ENCODE data around the gene STC2.
A peak's percentile ranks its signal among the peaks of the same experiment; 100 is the strongest.

STC2 gene

DNA sequence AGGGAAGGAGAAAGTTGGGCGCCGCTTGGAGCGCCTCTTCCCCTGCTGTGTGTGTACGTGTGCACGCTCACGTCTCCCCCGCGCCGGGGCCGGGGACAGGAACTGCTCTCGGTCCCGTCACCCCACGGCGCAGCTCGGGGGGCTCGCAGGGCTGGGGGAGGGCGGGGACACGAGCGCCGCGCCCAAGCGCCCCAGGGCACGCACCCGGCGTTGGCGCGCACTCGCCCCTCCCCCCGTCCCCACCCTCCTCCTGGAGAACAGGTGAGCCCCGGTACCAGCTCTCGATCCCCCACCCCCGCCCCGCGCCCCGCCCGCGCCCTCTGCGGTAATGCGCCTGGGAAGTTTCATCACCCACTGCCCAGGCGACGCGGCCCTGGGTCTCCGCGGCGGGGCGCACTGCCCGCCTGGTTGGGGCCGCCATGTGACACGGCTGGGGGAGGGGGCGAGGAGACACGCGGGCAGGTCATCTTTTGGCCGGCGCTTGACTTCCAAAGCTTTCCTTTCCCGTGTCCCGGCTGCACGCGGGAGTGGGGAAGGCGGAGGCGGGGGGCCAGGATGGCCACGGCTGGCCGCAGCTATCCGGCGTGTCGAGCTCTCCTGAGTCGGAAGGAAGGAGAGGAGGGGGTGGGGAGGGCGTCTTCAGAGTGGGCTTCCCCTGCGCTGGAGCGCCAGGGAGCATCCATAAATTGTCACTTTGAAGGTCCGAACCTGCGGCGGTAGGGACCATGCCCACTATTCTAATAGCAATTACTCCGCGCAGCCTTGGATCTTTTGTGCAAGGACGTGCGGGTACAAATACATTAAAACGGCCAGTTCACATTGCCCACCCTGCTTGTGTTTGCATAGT, 1.5 kb upstream of the STC2 start:
- peak; percentile 57 for DNase-seq (ENCODE audit: low spot score)

DNA sequence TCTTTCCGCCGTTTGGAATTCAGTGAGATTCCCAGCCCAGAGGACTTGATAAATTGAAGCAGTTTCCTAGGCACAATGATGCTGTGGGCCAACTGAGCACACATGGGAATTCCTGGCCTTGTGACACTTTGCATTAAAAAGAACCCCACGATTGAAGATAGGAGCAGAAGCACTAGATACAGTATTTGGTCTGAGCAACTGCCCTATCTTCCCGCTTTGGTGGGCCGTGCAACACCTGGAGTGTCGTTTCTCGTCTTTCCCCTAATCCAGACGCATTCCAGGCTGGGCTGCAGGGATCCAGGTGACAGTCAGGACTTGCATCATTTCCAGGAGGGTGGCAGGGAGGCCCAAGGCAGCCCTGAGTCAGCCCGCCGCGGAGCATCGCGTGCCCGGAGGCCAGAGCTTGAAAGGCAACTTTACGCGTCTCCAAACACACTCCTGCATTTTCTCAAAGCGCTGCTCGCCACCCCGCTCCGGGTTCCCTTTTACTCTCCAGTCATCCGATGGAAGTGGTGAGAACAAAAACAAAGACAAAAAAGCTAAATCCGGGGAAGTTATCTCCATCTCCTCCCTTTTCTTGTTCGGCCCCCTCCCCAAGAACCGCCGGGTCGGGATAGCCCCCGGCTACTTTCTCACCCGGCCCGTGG, 753 bp upstream of the STC2 start:
- peak; percentile 67 for DNase-seq (ENCODE audit: low spot score)

DNA sequence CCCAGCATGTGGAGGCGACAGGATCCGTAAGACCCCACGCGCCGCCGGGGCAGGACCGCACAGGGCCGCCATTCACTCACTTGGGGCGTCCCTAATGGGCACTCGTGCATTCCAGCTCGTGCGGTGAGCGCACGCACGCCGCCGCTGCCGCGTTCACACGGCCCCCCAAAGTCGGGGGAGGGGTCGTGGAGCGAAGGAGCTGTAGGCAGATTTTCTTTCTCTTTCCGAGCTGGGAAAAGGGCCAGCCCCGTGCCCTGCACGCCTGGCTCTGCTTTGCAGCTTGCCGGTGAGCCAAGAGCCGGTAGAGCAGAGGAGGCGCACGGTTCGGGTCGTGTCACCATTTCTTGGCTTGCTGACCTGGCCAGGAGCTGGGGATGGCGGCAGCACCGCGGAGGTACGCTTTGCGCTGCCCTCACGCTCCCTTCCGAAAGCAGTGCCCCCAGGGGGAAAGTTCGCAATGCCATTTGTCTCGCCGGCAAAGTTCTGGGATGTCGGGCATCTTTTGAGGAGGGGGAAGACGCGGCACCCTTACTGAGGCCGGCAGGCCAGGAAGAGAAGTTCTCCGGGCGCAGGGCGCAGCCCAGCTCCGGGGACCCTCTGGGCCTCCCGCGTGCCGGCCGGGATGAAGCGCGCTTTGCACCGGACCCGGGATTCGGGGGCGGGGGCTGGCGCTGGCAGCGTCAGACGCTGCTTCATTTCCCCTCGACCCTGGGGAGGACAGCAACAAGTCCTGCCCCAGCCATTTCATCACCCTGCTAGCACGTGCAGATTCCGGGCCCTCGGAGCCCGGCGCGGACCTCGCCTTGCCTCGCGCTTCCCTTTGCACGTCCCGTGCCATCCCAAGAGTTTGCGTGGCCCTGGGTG, 898 bp downstream of the STC2 start:
- DNase-seq (ENCODE audit: low spot score) = peak; percentile 72

GRCh38 chr5:173326501-173326960, 1.7 kb downstream of the STC2 start:
- peak; percentile 89 for DNase-seq (ENCODE audit: low spot score)

GRCh38 chr5:173325091-173325698, 3.0 kb downstream of the STC2 start:
- DNase-seq (ENCODE audit: low spot score) = no peak

DNA sequence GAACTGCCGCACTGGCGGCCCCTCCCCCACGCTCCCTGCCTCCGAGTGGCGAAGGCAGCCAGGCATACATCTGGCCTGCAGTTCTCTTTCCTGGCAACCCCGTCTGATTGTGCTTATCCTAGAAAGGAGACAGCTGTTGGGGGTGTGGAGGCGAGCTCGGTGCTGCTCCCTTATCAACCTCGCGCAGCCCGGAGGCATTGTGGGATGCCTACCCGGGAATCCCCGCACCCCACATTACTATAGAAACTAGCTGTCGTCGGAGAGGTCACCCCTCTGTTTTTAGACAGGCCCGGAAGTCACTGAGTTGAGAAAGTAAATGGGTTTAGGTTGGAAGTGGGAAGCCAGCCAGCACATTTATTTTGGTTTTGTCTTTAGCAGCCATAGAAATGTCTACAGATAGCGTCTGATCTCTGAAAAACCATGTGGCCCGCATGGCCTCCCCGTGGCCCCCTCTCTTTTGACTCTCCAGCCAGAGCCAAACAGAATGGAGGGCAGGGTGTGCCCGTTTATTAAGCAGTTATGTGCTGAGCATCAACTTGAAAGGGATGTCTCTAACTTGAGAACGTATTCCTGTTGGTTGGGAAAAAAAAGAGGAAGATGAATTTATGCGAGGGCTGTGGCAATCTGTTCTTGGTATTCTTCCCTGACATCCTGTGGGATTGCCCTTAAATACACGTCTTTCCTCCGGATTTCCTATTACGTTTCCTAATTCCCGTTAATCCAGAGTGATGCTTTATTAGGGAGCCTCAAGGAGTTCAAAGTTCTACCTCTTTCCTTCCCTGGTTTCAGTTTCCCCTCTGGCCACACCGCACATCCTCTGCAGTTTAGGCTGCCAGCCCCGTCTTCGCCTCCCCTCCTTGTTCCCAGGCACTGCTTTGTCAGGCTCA, 3.9 kb downstream of the STC2 start:
- peak; percentile 89 for DNase-seq (ENCODE audit: low spot score)

DNA sequence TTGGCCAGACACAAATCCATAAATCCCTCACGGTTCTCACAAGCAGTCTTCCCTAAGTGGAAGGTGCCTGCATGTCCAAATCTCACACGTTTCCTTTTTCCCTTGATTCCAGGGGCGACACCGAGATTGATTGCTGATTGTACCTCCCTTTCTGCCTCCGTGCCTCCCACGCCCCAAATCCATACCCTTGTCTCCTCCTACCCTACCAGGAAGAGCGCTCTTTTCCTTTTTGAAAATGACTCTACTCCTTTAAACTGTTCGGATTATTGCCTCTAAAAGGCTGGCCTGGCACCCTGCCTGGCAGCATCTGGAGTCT, 4.5 kb downstream of the STC2 start:
- DNase-seq (ENCODE audit: low spot score) = no peak

DNA sequence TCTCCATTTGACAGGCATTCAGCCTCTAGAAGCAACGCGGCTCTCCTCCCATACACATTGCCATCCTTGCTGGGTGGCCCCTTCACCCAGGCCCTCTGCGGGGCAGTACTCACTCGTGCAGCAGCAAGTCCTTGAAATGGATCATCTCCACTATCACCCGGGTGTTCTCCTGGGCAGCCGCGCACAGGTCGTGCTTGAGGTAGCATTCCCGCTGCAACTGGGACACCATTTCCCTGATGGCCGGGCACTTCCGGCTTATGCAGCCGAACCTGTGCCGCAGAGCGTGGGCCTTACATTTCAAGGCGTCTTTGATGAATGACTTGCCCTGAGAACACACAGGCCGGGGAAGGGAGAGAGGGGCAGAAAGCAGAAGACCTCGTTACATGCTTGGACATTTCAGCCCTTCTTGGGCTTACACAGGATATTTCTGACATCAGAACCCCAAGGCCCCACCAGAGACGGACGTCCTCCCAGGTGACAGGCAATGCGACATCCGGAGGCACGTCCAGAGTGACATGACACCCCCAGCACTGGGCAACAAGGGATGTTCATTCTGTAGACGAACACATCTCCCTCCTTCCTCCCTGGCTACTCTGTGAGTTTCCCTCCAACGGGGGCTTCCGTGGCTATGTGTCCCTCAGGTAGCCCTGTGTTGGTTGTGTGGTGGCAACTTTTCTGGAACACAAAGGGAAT, 5.0 kb downstream of the STC2 start:
- no peak for DNase-seq (ENCODE audit: low spot score)

DNA sequence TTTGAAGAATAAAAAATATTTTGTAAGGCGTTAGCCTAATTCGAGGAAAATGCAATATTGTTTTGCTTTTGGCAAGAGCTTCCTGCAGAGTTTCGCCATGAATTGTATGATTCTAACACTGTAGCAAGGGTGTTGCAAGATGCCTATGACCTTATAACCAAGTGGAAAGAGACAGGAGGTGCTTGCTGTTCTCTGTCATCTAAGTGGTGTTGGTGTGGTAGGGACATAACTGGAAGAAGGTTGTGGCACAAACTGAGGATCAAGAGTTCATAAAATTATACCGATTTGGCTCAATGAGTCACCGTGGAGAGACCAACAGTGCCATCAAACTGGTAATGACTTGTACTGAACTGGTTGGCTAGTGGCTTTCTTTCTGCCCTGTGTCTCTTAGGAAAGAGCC, 6.3 kb downstream of the STC2 start:
- DNase-seq (ENCODE audit: low spot score) = peak; percentile 33

- DNase-seq (ENCODE audit: low spot score) = peak; percentile 16
Measured at GRCh38 chr5:173320259-173320658, 8.0 kb downstream of the STC2 start.

DNA sequence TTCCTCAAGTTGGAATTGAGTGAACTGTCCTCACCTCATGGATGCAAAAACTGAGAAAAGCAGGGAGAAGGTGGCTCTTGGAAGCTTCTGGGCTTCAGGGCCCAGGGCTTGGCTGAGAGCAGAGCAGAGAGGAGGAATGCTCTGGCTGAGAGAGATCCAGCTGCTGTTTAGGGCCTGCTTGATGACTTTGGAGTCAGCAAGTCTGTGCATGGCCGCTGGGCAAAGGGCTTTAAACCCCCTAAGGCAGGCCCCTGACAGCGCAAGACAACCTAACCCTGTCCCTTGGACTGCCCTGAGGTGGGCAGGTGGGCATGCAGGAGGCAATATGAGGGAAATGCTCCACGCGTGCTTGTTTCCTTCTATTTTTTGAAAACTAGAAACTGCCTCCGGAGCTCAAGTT, 8.6 kb downstream of the STC2 start:
- DNase-seq (ENCODE audit: low spot score) = no peak

DNA sequence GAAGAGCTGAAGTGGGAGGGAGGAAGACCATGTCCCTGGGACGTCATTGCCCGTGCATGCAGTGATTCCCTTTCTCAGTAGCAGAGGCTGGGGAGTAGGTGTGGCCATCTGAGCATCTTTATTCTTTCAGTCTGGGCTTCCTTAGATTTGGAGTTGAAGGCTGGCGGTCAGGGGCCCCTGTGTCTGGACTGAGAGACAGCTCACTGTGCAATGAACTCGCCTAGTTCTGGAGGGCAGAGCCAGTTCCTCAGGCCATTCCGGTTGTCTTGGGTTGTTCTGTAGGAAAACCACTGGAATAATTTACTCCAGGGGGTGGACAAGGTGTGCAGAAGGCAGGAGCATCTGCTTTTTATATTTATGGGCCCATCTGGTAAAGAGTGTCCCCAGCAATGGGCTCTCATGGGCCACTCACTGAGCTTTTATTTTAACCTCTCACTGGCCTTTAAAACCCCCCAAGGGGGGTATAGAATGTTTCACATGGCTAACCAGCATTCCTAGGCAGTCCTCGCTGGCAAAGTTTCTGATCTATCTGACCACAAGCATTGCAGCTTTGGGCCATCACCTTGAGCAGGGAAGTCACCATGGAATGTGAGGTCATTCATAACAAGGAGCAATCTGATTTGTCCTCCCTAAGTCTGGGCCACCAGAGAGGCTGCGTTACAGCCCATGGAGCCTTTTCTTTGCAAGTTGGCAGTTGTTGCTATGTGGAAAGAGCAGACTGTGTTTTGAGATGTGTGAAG, 9.2 kb downstream of the STC2 start:
- DNase-seq (ENCODE audit: low spot score) = no peak

- DNase-seq (ENCODE audit: low spot score) = no peak
Measured at GRCh38 chr5:173318330-173318729, 9.9 kb downstream of the STC2 start.

DNA sequence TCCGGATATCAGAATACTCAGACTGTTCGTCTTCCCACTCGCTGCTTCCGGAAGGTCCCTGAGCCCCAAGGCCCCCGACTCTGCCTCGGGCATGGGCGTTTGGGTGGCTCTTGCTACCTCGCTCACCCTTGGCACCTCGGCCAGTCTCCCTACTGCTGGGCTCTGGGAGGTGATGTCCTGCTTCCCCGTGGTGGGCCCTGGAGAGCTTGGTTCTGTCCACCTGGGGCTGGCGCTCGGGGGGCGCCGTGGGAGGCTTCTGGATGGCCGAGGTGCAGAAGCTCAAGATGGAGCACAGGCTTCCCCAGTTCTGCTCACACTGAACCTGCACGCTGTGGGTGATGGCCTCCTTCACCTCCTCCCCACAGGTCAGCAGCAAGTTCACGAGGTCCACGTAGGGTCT, 10.4 kb downstream of the STC2 start:
- DNase-seq (ENCODE audit: low spot score) = no peak

DNA sequence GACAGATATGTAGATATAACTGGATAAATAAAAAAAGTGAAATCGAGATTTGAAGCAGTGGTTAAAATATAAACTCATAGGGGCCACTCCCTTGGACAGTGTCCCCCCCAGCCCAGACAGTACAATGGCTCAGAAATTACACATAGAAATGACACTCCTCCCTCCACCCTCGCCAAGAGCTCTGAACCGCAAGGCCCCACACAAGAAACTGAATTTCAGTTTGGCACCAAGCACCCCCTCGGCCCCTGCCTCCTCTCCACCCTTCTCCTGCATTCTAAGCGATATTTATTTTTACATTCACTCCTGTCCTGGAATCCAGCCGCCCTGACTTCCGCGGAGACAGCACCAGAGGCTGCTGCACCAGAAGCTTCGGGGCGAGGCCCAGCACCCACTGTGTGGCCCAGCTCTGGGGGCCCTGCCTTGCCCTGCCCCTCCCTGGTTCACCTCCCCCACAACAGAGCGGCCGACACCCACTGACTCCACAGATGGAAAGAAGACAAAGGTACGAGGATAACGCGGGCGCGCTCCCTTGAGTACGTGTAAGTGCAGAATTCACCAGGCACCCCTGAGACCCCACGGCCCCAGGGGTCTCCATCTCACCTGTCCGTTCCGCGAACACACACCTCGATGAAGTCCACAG, 11.0 kb downstream of the STC2 start:
- no peak for DNase-seq (ENCODE audit: low spot score)

DNA sequence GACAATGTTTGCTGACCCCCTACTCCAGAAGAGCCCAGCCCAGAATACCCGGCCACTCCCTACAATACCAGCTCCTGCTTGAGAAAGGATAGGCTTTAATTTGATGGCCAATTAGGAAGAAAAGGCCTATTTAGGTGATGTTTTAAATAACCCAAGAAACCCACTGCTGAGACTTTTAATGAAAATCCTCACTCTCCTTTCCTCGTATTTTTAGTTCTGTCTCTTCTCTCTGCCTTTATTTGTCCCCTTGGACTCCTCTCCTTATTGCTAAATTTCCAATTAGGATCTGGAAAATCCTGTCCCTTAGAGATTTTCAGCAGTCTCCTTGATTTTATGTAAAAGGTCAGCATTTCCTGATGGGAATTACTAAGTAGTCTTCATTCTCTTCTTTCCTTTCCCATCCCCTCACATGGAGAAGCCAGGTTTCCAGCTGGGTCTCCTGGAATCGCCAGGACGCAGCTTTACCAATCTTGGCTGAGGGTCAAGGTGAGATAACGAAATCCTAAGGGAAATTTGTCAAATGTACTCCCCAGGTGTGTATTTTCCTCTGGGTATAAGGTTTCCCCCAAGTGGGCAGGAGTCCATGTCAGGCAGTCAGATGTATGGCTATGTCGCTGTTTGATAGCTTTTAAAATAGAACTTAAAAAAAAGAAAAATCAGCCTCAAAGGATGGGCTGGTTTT, 11.7 kb downstream of the STC2 start:
- no peak for DNase-seq (ENCODE audit: low spot score)

DNA sequence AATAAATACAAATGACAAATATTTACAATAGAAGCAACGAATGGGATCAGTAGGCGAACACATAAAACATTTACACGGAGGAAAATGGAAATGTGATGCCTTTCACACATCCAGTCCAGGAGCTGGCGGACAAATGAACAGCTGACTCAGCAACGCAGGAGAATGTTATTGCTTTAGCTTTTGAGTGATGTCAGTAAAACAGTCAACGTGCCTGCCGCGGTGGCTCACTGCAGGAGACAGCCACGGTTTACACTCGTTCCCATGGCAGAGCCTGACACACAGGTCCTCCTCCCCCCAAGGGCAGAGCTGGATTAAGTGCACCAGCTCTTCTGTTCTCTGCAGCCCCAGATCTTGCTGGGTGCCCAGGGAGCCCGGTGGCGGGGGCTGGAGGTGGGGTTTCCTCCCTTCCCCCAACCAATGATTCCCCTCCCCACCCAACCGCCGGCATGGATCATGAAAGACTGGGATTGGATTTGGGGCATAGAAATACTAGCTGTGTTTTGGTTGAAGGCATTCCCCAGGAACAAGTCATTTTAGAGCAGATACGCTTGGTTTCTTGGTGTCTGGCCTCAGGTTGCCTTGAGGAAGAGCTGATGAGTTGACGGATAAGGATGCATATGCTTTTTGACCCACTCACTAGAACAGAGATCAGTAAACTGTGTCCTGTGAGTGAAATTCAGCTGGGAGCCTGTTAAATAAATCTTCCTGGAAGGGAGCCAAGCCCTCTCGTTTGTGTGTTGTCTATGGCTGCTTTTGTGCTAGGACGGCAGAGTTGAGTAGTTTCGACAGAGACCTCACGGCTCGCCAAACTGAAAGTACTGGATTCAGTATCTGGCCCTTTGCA, 12.5 kb downstream of the STC2 start:
- peak; percentile 42 for DNase-seq (ENCODE audit: low spot score)
